HG03139 (cell line): ENCODE results near the gene EXOC5.
A peak's percentile ranks its signal among the peaks of the same experiment; 100 is the strongest.

ENCODE experiments used
- ATAC-seq: cut with Tn5 transposase; IDR thresholded peaks from one replicate; pipeline ENCODE4 v1.9.1; 2021; ENCODE audit not compliant: unreplicated experiment

Gene EXOC5

GRCh38 chr14:57268161-57269069 lies at the start of gene EXOC5, which contains the start of gene AP5M1:
Gene EXOC5, minus strand, starts transcription at chr14:57268905. Its CDS starts 257 bp downstream, at chr14:57268648.
Gene AP5M1, plus strand, starts transcription at chr14:57268971. Its CDS starts 344 bp downstream, at chr14:57269315.
- peak; percentile 83 for ATAC-seq

DNA sequence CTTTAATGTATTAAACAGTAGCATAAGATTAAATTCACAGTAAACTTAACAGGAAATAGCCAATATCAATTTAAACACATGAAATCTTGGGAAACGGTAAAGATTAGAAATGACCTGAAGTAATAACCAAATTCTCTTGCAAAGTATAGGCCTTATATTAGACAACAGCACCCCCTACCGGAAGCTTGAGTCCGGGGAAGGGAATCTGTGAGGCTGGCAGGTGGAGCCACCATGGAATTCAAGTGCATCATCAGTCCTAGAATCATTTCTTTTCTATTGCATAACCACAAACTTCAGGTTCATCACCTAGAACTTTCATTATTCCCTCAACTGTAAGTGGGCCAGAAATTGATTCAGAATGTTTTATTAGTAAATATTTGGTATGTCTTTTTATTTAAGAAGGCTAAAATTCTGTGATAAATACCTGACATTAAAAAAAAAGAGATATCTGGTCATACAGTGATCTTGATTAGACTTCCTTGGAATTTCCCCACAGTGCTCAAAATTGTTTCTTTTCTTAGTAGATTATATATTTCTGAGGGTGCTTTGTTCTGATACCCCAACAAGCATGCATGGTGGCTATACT lies 48.6 kb upstream of the EXOC5 start:
- peak; percentile 75 for ATAC-seq

GRCh38 chr14:57314396-57315089 lies 45.8 kb upstream of the EXOC5 start:
- no peak for ATAC-seq

DNA sequence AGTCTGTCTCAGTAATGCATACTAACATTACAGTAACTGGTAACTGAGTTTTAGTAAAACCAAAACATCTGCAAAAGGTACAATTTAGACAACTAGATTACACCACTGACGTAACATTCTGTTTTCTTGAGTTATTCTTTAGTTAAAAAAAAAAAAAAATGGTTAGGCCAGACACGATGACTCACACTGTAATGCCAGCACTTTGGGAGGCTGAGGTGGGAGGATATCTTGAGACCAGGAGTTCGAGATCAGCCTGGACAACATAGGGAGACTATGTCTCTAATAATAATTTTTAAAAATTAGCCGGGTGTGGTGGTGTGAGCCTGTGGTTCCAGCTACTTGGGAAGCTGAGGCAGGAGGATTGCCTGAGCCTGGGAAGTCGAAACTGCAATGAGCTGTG lies 34.2 kb upstream of the EXOC5 start:
- ATAC-seq, result no peak

GRCh38 chr14:57299511-57299910 lies 30.8 kb upstream of the EXOC5 start:
- no peak for ATAC-seq

DNA sequence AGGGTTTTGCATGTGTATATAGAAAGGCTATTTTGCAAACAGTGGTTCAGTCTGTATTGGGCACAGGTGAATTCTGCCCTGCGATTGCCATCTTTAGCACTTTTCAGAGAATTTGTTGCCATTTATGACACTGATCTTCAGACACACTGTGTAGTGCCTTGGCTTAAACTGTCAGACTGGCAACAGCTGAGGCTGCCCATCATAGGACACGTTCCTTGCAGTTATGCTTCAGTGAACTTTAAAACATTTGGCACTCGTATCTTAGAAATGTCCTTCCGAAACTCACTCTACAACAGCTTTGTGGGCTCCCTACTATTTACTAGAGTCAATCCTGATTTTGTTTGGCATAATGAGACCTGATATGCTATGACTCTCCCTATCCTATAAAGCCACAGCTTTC lies 29.1 kb upstream of the EXOC5 start:
- ATAC-seq, result no peak

DNA sequence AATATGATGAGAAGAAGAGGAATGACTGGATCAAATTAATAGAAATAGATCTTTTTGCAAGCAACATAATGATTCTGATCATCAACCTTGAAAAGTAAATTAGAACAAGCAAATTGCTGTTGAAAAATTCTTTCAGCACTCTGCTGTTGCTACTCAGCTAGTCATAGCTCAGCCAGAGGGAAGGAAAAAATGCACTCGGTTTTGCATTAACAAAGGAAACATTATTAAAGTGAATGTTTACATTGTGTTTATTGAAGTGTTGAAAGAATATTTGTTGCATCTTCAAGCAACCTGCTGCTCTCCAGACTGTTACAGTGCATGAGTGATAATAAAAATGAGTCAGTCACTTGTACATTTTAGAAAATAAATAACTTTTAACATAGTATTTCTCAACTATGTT lies 26.5 kb upstream of the EXOC5 start:
- ATAC-seq, result no peak

DNA sequence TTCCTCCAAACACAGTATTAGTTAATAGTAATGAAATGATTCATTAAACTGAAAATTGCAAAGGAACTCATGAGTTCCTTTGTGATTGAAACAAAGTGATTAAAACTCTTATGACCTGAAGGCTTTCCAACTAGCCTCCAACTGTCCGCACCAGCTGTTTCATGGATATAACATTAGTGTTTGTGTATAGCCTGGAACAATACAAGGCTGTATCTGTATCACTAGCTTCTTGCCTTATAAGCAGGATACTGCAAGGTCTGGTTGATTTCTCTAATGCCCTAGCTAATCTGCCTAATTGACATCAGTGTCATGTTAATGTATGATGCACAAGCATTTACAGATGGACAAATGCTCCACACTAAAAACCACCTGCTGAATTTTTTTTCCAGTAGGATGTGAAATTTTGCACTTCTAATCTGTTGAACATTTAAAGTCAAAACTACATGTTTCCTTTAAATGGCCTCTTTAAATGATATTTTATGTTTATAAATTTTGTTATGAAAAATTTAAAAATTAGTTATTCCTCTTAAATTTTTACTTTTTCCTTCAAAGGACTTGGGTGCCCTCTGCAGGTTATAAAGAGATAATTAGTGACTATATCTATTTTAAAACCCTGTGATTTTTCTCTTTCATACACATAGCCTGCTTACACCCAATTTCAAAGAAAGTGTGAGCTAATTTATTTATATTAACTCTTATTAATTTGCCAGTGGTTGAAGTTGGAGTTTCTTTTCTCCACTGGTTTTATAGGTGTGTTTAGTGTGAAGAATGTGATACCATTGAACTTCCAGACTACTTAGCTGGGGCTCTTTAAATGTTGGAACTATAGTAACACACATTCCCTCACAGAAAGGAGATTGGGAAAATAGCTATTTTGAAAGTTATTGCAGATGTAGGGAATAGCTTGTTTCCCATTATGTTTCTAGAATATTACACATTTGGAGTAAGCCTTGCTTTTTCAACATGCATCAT lies 25.4 kb upstream of the EXOC5 start:
- ATAC-seq, result no peak

GRCh38 chr14:57291692-57292647 lies 23.3 kb upstream of the EXOC5 start:
- no peak for ATAC-seq

DNA sequence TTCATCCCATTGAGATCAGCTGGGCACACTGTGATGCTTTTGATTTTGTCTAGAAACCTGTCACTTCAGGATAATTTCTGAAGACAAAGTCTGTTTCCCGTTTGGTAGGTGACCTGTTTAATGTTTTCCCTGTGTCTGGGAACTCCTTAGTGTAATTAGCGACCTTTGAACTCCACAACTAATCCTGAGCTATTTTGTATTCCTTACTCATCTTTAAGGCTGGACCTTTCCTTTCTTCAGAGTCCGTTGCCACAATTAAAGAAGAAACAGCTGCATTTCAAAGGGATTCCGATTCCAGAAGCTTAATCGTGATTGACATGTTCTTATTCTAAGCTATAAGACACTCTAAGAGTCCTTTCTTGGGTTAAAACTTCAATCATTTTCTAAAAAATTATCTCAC lies 22.0 kb upstream of the EXOC5 start:
- ATAC-seq, result no peak

DNA sequence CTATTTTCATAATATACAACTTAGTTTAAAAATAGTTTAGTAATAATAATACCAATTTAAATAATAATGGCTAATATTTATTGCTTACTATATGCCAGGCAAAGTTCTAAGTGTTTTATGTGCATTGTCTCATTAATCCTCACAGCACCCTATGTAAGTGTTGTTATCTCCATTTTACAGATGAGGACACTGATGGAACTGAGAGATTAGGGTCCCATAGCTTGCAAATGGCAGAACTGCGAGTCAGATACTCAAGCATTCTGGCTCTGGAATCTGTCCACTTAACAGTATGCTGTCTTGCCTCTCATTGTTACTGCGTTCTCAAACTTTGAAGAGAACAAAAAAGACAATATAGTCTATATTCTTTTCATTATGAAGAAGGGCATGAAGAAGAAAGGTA lies 19.0 kb upstream of the EXOC5 start:
- ATAC-seq, result no peak

- no peak for ATAC-seq
These were observed 8.4 kb upstream of the EXOC5 start for GRCh38 chr14:57277062-57277461.

DNA sequence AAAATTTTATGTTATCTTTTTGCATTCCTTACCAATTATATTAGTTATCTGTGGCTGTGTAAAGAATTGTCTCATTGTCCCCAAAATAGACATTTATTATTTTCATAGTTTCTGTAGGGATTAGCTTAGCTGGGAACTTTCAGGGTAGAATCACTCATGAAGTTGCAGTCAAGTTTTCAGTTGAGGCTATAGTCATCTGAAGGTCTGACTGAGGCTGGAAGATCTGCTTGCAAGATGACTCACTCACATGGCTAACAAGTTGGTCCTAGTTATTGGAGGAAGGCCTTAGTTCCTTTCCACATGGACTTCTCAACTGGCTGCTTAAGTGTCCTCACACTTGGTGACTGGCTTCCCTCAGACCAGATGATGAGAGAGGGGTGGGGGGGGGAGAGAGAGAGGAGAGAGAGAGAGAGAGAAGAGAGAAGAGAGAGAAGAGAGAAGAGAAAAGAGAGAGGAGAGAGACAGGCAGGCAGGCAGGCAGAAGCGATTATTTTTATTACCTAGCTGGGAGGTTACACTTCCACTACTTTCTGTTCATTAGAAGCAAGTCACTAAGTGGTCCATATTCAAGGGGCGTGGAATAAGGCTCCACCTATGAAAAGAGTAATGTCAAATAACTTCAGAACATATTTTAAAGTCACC lies 6.4 kb upstream of the EXOC5 start:
- no peak for ATAC-seq

DNA sequence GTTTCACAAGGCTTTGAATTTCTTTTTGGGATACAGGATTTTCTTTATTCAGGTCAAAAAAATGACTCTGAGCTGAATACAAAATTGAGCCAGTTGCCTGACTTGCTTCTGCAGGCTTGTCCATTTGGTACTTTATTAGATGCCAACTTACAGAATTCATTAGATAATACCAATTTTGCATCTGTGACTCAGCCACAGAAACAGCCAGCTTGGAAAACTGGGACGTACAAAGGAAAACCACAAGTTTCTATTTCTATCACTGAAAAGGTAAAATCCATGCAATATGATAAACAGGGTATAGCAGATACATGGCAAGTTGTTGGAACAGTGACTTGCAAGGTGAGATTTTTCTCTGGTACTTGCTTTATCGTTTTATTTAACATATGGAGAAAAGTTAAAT lies 5.8 kb upstream of the EXOC5 start:
- no peak for ATAC-seq

DNA sequence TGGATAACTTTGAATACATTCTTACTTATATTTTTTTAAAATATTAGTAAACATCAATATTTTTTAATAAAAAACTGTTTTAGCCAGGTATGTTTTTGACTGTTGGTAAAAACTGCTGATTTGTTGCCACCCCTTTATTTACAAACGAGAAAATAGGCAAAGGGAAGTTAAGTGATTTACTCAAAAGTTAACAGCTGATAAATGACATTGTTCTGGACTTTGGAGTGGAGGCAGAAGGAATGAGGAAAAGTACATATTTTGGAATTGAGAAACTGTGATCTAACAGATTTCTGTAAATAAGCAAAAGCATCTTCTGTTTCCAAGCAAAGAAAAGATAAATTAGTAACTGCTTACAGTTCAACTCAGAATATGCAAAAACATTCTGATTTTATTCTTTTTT lies 4.5 kb upstream of the EXOC5 start:
- ATAC-seq, result no peak

- ATAC-seq, result no peak
These were observed 2.6 kb downstream of the EXOC5 start for GRCh38 chr14:57266065-57266464.

DNA sequence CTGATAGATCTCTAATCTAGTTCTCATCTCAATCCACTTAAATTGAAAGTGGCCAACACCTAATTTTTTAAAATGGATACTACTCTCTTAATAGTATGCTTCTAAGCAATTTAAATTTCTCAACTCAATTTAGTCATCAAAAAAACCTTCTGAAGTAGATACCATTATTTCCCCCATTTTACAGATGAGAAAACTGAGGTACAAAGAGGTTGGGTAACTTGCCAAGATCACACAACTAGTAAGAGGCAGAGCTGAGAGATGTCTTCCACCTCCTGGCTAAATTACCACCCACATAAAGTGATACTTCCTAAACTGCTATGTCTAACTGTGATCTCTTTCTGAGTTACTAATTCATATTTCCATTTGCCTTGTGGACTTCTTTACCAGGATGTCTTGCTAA lies 6.6 kb downstream of the EXOC5 start:
- ATAC-seq, result no peak

DNA sequence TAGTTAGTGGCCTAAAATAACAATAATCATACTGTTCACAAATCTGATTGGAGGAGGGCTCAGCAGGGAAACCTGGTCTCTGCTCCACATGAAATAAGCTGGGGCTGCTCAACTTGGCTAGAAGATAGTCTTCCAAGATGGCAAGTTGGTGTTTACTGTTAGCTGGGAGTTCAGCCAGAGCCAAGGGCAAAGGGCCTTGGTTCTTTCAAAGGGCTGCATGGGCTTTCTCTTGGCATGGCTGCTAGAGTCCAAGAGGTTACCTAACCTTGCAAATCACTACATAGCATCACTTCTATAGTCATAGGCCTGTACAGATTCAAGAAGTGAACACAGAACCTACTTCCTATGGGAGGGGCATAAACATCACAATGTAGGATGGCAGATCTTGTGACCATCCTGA lies 7.1 kb downstream of the EXOC5 start:
- ATAC-seq, result no peak

- ATAC-seq, result no peak
These were observed 9.0 kb downstream of the EXOC5 start for GRCh38 chr14:57259672-57260071.
